Measurements from ENCODE around the gene HTR1B.

GRCh38 chr6:77430504-77430903 lies 32.8 kb downstream of the HTR1B start:
- TF ChIP-seq, protein P1, sequence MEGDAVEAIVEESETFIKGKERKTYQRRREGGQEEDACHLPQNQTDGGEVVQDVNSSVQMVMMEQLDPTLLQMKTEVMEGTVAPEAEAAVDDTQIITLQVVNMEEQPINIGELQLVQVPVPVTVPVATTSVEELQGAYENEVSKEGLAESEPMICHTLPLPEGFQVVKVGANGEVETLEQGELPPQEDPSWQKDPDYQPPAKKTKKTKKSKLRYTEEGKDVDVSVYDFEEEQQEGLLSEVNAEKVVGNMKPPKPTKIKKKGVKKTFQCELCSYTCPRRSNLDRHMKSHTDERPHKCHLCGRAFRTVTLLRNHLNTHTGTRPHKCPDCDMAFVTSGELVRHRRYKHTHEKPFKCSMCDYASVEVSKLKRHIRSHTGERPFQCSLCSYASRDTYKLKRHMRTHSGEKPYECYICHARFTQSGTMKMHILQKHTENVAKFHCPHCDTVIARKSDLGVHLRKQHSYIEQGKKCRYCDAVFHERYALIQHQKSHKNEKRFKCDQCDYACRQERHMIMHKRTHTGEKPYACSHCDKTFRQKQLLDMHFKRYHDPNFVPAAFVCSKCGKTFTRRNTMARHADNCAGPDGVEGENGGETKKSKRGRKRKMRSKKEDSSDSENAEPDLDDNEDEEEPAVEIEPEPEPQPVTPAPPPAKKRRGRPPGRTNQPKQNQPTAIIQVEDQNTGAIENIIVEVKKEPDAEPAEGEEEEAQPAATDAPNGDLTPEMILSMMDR (IDR thresholded peaks at IDR 0.05) = no peak
- TF ChIP-seq POLR2A (IDR thresholded peaks at IDR 0.05) = no peak
